Measurements from ENCODE around the gene RBM23. TPM values are rescaled to one million over a fixed set of nuclear protein-coding genes. Genes with fewer than 3 reads are reported as not detected.
A peak's percentile ranks its signal among the peaks of the same experiment; 100 is the strongest.
"Not testable (repeated sequence)": the region's sequence is repeated elsewhere in the genome, so short reads cannot be mapped to it uniquely, and the experiment has no call there.

RBM23 gene
- total RNA-seq, 1 experiment from 2014 or later, result 42.4 TPM

DNA sequence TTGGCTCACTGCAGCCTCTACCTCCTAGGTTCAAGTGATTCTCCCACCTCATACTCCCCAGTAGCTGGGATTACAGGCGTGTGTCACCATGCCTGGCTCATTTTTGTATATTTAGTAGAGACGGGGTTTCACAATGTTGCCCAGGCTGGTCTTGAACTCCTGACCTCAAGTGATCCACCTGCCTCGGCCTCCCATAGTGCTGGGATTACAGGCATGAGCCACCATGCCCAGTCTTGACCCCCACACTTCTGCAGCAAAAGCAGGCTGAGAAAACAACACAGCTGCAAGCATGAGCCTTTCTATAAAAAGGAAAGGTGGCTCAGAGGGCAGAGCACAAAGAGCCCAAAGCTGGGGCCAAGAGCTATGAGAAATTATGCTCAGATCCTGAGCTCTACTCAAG, 58.6 kb downstream of the RBM23 start:
- ChIA-PET CTCF (interaction anchor here (0.6 to 5.5 kb wide), 4 partner anchors 12 to 303 kb away, joined by 3 to 19 read pairs (median 4); no protein-coding TSS in a partner anchor), POLR2A (interaction anchor here (0.6 to 1.0 kb wide), 2 partner anchors 8 to 77 kb away, joined by 3 to 5 read pairs; no protein-coding TSS in a partner anchor)
- H3K4me1 Mint-ChIP-seq; H3K27ac Mint-ChIP-seq; H3K27me3 Mint-ChIP-seq (ENCODE audit: low read depth); ATAC-seq; H3K36me3 Mint-ChIP-seq; H3K4me3 Mint-ChIP-seq; H3K9me3 Mint-ChIP-seq; DNase-seq (ENCODE audit: low spot score): not testable (repeated sequence)

DNA sequence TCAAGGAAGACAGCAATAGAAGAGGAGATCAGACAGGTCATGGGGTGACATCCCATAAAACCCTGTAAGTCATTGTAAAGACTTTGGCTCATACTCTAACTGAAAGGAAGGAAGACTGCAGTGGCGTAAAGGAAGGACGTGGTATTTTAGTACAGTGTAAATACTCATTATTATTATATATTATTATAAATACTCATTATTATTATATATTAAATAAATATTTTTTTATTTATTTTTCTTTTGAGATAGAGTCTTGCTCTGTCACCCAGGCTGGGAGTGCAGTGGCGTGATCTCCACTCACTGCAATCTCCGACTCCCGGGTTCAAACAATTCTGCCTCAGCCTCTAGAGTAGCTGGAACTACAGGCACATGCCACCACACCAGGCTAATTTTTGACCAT, 62.5 kb downstream of the RBM23 start:
- H3K27me3 Mint-ChIP-seq (ENCODE audit: low read depth), result no peaks in the 10 kb centered on the region
- no peak overlapping the region for H3K27ac Mint-ChIP-seq
- DNase-seq (ENCODE audit: low spot score) (no peak), ATAC-seq (no peak)
- peak; percentile 91 for TF ChIP-seq HMGA2 (CRISPR knock-in tag; IDR thresholded peaks at IDR 0.05)
- no peak for TF ChIP-seq KAT7 (CRISPR knock-in tag; IDR thresholded peaks at IDR 0.05; ENCODE audit: borderline replicate concordance)
- ChIA-PET CTCF (interaction anchor here (10.1 kb wide), 1 partner anchor 35 kb away, joined by 280 read pairs; no protein-coding TSS in a partner anchor), POLR2A (no interaction called here)
- peaks cover 5% of the 10 kb centered on the region; the same call in 1 of the 2 replicates for H3K9me3 Mint-ChIP-seq
- H3K36me3 Mint-ChIP-seq, result no peaks in the 10 kb centered on the region
- no peak overlapping the region for H3K4me3 Mint-ChIP-seq
- H3K4me1 Mint-ChIP-seq, result peaks cover 4% of the 10 kb centered on the region

DNA sequence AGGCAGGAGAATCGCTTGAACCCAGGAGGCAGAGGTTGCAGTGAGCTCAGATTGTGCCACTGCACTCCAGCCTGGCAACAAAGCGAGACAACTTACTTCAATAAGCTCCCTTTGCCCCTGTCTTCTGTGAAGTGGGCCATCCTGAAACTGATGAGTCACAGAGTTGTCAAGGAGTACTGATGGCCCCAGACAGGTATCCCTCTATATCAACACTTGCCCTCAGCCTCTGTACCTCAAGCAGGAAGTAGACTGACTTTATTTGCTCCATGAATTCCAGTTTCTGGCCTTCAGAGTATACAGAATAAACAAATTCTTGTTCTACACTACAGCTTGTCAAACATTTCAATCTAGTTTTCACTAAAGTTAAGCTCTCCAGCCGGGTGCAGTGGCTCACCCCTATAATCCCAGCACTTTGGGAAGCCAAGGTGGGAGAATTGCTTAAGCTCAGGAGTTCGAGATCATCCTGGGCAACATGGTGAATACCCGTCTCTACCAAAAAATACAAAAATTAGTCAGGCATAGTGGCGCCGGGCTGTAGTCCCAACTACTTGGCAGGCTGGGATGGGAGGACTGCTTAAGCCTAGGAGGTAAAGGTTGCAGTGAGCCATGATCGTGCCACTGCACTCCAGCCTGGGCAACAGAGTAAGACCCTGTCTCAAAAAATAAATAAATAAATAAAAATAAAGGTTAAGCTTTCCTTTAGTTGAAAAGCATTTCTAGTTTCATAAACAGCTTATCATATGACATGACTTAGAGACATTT, 63.8 kb downstream of the RBM23 start:
- ChIA-PET POLR2A (interaction anchor here (1.5 kb wide), 1 partner anchor 32 kb away, joined by 7 read pairs; no protein-coding TSS in a partner anchor), CTCF (interaction anchor here (0.6 to 10.1 kb wide), 15 partner anchors 10 to 298 kb away, joined by 3 to 280 read pairs (median 3); partner anchors contain the start of genes LRP10, MMP14, OXA1L and RBM23)
- ATAC-seq (no peak), DNase-seq (ENCODE audit: low spot score) (no peak)
- Mint-ChIP-seq H3K4me1 (peaks cover 4% of the 10 kb centered on the region), H3K36me3 (no peaks in the 10 kb centered on the region), H3K27ac (no peak overlapping the region), H3K4me3 (no peak overlapping the region), H3K9me3 (peaks cover 5% of the 10 kb centered on the region; the same call in 1 of the 2 replicates), H3K27me3 (ENCODE audit: low read depth) (no peaks in the 10 kb centered on the region)
- TF ChIP-seq OVOL2 (CRISPR knock-in tag; IDR thresholded peaks at IDR 0.05; ENCODE audit: borderline replicate concordance) (no peak), TP53 (CRISPR knock-in tag; IDR thresholded peaks at IDR 0.05) (no peak), TEAD4 (CRISPR knock-in tag; IDR thresholded peaks at IDR 0.05) (no peak), NFATC4 (CRISPR knock-in tag; IDR thresholded peaks at IDR 0.05) (no peak), ZNF396 (CRISPR knock-in tag; IDR thresholded peaks at IDR 0.05; ENCODE audit: borderline replicate concordance) (no peak), FOXJ3 (CRISPR knock-in tag; IDR thresholded peaks at IDR 0.05; ENCODE audit: borderline replicate concordance) (no peak), CREB1 (CRISPR knock-in tag; IDR thresholded peaks at IDR 0.05) (no peak)

DNA sequence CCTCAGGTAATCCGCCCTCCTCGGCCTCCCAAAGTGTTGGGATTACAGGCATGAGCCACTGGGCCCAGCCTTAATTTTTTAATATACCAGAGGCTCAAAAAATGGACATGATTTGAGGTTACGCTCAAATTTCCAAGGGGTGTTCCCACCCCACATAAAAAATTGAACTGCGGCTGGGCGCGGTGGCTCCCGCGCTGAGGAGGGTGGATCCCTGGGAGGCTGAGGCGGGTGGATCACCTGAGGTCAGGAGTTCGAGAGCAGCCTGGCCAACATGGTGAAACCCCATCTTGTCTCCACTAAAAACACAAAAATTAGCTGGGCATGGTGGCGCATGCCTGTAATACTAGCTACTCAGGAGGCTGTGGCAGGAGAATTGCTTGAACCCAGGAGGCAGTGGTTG, 64.7 kb downstream of the RBM23 start:
- ATAC-seq; DNase-seq (ENCODE audit: low spot score); H3K27me3 Mint-ChIP-seq (ENCODE audit: low read depth); H3K36me3 Mint-ChIP-seq; H3K9me3 Mint-ChIP-seq; H3K27ac Mint-ChIP-seq; H3K4me1 Mint-ChIP-seq; H3K4me3 Mint-ChIP-seq: not testable (repeated sequence)
- POLR2A ChIA-PET, result interaction anchor here (1.5 kb wide), 1 partner anchor 31 kb away, joined by 7 read pairs; no protein-coding TSS in a partner anchor
- CTCF ChIA-PET, result interaction anchor here (0.8 to 10.1 kb wide), 15 partner anchors 10 to 298 kb away, joined by 3 to 280 read pairs (median 4); partner anchors contain the start of genes LRP10, MMP14, OXA1L and RBM23

DNA sequence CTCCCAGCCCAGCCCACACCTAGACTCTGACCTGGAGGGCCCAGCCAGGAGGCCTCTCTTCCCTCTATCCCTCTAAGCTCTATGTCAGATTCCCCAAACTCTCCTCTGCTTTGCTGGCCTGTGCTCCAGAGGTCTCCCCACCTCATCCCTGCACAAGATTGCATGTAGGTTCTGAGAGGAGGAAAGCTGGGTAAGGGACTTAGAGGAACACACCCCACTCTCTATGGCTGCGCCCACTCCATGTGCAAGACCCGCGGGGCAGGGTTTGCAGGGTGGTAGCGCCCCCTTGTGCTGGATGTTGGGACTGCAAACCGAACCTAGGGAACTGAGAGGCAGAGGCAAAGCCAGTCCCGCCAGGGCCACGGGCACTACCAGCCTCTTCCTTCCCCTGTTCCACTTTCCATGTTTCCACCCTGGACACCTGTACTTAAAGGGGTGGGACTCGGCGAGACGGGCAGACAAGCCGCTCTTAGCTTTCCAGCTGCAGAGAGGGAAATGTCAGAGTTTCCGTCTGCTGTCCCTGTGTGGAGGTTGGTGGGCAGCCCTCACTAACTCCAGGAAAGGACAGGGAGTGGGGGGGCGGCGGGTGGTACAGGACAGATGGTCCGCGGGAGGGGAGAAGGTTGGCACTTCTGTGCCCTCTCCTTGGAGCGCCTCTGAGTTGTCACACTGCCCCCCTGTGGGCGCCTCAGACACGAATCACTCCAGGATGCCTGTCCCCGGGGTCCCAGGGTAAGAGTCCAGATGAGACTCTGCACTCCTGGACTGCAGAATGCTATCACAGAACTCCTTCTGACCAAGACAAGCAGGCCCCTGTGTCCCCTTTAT, 65.8 kb downstream of the RBM23 start:
- H3K27ac Mint-ChIP-seq, result peak overlapping the region; percentile 87
- ChIA-PET POLR2A (interaction anchor here (1.0 to 1.4 kb wide), 2 partner anchors 14 to 31 kb away, joined by 4 to 16 read pairs; no protein-coding TSS in a partner anchor), CTCF (interaction anchor here (0.6 to 10.1 kb wide), 42 partner anchors 9 to 372 kb away, joined by 3 to 280 read pairs (median 5); partner anchors contain the start of genes DAD1, LRP10, MMP14 and MRPL52)
- H3K4me1 Mint-ChIP-seq, result peaks cover 18% of the 10 kb centered on the region
- H3K4me3 Mint-ChIP-seq, result peak overlapping the region; percentile 68
- H3K9me3 Mint-ChIP-seq, result peaks cover 5% of the 10 kb centered on the region; the same call in 1 of the 2 replicates
- H3K27me3 Mint-ChIP-seq (ENCODE audit: low read depth), result no peaks in the 10 kb centered on the region
- DNase-seq (ENCODE audit: low spot score) (peak; percentile 98), ATAC-seq (peak; percentile 85)
- no peaks in the 10 kb centered on the region for H3K36me3 Mint-ChIP-seq
- TF ChIP-seq MXD4 (CRISPR knock-in tag; IDR thresholded peaks at IDR 0.05; ENCODE audit: borderline replicate concordance), result no peak
- TF ChIP-seq, protein P1, sequence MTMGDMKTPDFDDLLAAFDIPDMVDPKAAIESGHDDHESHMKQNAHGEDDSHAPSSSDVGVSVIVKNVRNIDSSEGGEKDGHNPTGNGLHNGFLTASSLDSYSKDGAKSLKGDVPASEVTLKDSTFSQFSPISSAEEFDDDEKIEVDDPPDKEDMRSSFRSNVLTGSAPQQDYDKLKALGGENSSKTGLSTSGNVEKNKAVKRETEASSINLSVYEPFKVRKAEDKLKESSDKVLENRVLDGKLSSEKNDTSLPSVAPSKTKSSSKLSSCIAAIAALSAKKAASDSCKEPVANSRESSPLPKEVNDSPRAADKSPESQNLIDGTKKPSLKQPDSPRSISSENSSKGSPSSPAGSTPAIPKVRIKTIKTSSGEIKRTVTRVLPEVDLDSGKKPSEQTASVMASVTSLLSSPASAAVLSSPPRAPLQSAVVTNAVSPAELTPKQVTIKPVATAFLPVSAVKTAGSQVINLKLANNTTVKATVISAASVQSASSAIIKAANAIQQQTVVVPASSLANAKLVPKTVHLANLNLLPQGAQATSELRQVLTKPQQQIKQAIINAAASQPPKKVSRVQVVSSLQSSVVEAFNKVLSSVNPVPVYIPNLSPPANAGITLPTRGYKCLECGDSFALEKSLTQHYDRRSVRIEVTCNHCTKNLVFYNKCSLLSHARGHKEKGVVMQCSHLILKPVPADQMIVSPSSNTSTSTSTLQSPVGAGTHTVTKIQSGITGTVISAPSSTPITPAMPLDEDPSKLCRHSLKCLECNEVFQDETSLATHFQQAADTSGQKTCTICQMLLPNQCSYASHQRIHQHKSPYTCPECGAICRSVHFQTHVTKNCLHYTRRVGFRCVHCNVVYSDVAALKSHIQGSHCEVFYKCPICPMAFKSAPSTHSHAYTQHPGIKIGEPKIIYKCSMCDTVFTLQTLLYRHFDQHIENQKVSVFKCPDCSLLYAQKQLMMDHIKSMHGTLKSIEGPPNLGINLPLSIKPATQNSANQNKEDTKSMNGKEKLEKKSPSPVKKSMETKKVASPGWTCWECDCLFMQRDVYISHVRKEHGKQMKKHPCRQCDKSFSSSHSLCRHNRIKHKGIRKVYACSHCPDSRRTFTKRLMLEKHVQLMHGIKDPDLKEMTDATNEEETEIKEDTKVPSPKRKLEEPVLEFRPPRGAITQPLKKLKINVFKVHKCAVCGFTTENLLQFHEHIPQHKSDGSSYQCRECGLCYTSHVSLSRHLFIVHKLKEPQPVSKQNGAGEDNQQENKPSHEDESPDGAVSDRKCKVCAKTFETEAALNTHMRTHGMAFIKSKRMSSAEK (CRISPR knock-in tag; IDR thresholded peaks at IDR 0.05; ENCODE audit: borderline replicate concordance), result no peak
- TF ChIP-seq ESRRA (CRISPR knock-in tag; IDR thresholded peaks at IDR 0.05; ENCODE audit: borderline replicate concordance), result no peak
- TF ChIP-seq, protein P2, sequence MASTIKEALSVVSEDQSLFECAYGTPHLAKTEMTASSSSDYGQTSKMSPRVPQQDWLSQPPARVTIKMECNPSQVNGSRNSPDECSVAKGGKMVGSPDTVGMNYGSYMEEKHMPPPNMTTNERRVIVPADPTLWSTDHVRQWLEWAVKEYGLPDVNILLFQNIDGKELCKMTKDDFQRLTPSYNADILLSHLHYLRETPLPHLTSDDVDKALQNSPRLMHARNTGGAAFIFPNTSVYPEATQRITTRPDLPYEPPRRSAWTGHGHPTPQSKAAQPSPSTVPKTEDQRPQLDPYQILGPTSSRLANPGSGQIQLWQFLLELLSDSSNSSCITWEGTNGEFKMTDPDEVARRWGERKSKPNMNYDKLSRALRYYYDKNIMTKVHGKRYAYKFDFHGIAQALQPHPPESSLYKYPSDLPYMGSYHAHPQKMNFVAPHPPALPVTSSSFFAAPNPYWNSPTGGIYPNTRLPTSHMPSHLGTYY (CRISPR knock-in tag; IDR thresholded peaks at IDR 0.05), result no peak
- TF ChIP-seq, protein P3, sequence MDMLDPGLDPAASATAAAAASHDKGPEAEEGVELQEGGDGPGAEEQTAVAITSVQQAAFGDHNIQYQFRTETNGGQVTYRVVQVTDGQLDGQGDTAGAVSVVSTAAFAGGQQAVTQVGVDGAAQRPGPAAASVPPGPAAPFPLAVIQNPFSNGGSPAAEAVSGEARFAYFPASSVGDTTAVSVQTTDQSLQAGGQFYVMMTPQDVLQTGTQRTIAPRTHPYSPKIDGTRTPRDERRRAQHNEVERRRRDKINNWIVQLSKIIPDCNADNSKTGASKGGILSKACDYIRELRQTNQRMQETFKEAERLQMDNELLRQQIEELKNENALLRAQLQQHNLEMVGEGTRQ (CRISPR knock-in tag; IDR thresholded peaks at IDR 0.05), result no peak

Data from WTC11 (cell line).